ENCODE results near the gene DIPK1B.

DIPK1B gene

DNA sequence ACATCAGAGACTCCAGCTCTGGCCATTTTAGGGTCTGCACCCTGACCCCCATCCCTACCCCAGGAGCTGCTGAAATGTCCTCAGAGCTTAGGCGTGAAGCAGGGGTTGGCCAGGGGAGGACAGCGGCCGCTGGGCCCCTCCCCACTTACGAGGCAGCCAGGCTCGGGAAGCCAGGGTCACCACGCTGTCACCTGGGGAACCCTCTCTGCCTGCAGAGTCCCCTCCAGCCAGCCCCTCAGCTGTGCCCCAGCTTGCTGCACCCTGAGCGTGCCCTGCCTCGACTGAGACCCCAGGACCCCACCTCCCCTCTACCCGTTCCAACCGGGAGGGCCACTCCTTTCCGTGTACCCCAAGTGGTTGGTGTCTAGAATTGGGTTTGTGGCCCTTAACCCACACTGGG is 27.7 kb downstream of the DIPK1B start:
- no peak overlapping the region for H3K4me3 ChIP-seq (ENCODE audit: low read depth, low read length)
- TF ChIP-seq, protein P1, sequence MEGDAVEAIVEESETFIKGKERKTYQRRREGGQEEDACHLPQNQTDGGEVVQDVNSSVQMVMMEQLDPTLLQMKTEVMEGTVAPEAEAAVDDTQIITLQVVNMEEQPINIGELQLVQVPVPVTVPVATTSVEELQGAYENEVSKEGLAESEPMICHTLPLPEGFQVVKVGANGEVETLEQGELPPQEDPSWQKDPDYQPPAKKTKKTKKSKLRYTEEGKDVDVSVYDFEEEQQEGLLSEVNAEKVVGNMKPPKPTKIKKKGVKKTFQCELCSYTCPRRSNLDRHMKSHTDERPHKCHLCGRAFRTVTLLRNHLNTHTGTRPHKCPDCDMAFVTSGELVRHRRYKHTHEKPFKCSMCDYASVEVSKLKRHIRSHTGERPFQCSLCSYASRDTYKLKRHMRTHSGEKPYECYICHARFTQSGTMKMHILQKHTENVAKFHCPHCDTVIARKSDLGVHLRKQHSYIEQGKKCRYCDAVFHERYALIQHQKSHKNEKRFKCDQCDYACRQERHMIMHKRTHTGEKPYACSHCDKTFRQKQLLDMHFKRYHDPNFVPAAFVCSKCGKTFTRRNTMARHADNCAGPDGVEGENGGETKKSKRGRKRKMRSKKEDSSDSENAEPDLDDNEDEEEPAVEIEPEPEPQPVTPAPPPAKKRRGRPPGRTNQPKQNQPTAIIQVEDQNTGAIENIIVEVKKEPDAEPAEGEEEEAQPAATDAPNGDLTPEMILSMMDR (IDR thresholded peaks at IDR 0.05; ENCODE audit: low read depth, low read length, missing control alignments): no peak
- DNase-seq (ENCODE audit: low read depth): no peak

DNA sequence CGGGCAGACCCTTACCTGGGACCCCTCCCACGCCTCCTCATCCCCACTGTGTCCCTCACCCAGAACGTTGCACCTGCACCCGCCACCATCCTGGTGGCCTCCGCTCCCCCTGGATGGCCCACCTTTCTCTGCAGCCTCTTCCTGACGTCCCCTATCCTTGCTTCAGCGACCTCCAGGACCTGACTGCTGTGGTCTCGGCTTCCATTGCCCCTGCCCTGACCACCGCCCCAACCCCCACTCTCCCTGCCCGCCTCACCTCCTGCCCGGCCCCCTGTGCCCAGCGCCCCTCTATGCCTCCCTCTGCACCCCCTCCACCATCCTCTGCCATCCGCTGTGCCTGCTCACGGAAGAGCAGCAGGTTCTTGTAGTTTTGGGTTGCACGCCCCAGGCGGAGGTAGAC is 28.1 kb downstream of the DIPK1B start:
- TF ChIP-seq, protein P1 (IDR thresholded peaks at IDR 0.05; ENCODE audit: low read depth, low read length, missing control alignments): no peak
- DNase-seq (ENCODE audit: low read depth): no peak
- H3K4me3 ChIP-seq (ENCODE audit: low read depth, low read length): no peak overlapping the region

DNA sequence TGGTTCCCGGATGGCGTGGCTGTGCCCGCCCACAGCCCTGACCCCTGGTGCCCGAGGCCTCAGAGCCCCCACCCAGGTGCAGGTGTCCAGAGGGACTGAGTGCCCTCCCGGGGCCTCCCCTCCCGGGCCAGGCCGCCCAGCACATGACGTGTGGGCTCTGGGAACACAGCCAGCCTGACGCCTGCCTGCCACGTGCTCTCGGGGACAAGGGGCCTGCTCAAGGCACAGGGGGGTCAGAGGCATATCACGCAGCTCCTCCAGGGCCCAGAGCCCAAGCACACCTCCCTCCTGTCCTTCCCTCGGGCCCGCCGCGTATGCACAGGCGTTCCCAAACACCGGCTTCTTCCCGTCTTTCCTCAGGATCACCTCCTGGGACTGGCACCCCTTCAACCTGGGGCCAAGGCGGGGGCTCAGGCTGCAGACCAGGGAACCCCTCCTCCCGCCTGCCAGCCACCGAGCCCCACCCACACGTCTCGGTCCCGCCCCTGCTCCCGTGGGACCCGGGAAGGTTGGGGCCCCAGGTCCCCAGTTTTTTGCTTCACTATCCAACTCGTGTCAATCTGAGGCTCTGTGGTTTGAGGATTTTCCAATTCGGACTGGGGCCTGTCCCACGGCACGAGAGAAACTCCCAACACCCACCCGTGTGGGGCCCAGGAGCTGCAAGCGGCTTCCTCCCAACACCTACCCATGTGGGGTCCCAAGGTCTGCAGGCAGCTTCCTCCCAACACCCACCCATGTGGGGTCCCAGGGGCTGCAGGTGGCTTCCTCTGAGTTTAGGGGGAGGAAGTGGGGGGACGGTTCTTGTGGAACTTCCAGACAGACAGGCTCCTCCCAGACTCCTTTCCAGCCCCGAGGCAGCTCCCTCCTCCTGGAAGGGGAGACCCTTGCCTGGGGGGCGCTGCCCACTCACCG is 28.9 kb downstream of the DIPK1B start:
- no peak for DNase-seq (ENCODE audit: low read depth)
- TF ChIP-seq, protein P1 (IDR thresholded peaks at IDR 0.05; ENCODE audit: low read depth, low read length, missing control alignments): no peak
- no peak overlapping the region for H3K4me3 ChIP-seq (ENCODE audit: low read depth, low read length)

DNA sequence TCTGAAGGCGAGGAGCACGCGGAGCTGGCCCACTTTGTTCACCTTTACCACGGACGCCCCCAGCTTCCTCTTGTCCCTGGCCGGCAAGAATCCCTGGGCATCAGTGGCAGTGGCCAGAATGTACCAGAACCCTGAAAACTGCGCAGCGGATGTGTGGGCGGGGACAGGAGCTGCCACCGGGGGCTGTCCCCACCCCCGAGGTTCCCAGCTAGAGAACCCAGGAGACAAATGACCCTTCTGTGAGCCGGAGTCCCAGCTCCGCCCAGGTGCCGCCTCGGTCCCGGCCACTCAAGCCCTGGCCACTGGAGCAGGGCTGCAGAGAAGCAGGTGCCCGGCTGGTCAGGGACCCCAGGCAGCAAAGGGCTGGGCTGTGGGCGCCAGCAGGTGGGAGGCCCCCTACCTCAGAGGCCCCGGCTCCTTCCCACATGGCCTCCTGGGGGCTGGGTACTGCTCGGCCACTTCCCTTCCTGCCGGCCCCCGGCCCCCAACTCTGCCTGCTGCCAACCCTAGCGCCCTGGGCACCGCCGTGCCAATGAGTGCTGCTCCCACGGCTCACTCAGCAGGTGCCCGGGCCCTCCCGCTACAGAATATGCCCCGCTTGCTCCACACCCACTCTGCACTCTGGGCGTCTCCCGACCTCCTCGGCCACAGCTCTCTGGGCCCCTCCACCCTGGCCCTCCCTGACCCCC is 29.7 kb downstream of the DIPK1B start:
- TF ChIP-seq, protein P1 (IDR thresholded peaks at IDR 0.05; ENCODE audit: low read depth, low read length, missing control alignments): no peak
- H3K4me3 ChIP-seq (ENCODE audit: low read depth, low read length): no peak overlapping the region
- no peak for DNase-seq (ENCODE audit: low read depth)

DNA sequence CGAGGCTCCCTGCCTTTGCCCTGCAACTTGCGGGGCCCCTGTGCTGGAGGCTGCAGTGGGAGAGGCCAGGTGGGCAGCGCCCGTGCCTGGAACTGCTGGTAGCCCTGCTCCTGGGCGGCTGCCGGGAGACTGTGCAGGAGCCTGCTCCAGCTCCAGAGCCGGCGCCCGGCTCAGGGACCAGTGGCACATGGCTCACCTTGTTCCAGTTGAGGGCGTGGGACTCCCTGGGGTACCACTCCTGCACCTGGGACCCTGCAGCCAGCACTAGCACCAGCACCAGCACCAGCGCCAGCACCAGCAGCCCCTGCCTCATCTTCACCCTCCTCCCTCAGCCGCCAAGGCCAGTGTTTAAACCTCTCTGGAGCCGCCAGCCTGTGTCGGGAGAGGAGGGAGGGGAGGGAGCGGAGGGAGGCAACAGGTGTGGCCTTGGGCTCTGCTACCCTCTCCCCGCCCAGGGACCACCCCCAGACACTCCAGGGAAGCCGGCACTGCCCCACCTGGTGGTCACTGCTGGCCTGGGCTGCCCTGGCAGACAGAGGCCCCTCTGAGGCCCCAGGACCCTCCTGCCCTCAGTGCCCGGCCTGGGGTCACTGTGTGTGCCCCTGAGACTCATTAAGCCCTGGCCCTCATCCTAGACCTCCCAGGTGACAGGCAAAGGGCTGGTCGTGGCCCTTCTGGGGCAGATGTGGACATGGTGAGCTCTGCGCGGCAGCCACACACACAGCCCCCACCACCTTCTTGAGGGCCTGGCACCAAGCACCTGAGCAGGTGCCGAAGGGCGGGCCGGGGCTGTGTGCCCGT is 30.4 kb downstream of the DIPK1B start, which contains the start of gene LCN10:
TSS of gene LCN10 (minus strand) at position 350 of the 801 bp plus-strand sequence. CDS start at position 313, 37 bp downstream.
- TF ChIP-seq, protein P1 (IDR thresholded peaks at IDR 0.05; ENCODE audit: low read depth, low read length, missing control alignments): no peak
- DNase-seq (ENCODE audit: low read depth): no peak
- H3K4me3 ChIP-seq (ENCODE audit: low read depth, low read length): no peak within 1 kb of the TSS

DNA sequence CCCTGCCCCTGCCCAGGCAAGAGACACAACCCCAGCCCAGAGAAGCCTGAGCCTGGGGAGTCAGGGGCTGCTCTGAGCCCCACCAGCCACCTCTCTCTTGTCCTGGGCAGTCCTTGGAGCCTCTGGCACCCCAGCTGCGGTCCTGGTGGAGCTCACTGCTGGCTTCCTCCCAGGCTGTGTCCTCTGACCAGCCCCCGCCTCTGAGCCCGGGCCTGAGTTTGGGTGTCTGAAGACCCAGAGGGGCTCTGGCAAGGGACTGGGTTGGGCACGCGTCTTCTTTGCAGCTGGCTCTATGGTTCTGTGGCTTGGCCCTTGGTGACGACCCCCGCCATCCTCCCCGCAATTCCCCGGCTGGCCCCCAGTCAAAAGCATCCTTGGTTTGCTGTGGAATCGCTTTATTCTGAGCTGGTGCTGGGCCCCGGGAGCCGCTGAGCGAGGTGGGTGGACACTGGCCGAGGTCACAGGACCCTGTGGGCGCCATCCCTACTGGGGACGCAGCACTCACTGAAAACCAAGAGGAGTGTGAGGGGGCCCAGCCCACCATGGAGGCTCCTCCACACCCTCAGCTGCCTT is 31.4 kb downstream of the DIPK1B start:
- DNase-seq (ENCODE audit: low read depth): no peak
- no peak overlapping the region for H3K4me3 ChIP-seq (ENCODE audit: low read depth, low read length)
- TF ChIP-seq, protein P1 (IDR thresholded peaks at IDR 0.05; ENCODE audit: low read depth, low read length, missing control alignments): no peak
